GM19438 (cell line): ENCODE measurements around the gene SYNJ2.
A peak's percentile ranks its signal among the peaks of the same experiment; 100 is the strongest.
"Not testable (repeated sequence)": the region's sequence is repeated elsewhere in the genome, so short reads cannot be mapped to it uniquely, and the experiment has no call there.

ENCODE experiments used
- ATAC-seq: cut with Tn5 transposase; IDR thresholded peaks from one replicate; pipeline ENCODE4 v1.9.1; 2021; ENCODE audit warnings: low read depth; ENCODE audit not compliant: unreplicated experiment

Gene SYNJ2, protein sequence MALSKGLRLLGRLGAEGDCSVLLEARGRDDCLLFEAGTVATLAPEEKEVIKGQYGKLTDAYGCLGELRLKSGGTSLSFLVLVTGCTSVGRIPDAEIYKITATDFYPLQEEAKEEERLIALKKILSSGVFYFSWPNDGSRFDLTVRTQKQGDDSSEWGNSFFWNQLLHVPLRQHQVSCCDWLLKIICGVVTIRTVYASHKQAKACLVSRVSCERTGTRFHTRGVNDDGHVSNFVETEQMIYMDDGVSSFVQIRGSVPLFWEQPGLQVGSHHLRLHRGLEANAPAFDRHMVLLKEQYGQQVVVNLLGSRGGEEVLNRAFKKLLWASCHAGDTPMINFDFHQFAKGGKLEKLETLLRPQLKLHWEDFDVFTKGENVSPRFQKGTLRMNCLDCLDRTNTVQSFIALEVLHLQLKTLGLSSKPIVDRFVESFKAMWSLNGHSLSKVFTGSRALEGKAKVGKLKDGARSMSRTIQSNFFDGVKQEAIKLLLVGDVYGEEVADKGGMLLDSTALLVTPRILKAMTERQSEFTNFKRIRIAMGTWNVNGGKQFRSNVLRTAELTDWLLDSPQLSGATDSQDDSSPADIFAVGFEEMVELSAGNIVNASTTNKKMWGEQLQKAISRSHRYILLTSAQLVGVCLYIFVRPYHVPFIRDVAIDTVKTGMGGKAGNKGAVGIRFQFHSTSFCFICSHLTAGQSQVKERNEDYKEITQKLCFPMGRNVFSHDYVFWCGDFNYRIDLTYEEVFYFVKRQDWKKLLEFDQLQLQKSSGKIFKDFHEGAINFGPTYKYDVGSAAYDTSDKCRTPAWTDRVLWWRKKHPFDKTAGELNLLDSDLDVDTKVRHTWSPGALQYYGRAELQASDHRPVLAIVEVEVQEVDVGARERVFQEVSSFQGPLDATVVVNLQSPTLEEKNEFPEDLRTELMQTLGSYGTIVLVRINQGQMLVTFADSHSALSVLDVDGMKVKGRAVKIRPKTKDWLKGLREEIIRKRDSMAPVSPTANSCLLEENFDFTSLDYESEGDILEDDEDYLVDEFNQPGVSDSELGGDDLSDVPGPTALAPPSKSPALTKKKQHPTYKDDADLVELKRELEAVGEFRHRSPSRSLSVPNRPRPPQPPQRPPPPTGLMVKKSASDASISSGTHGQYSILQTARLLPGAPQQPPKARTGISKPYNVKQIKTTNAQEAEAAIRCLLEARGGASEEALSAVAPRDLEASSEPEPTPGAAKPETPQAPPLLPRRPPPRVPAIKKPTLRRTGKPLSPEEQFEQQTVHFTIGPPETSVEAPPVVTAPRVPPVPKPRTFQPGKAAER (N-terminal part only)

DNA sequence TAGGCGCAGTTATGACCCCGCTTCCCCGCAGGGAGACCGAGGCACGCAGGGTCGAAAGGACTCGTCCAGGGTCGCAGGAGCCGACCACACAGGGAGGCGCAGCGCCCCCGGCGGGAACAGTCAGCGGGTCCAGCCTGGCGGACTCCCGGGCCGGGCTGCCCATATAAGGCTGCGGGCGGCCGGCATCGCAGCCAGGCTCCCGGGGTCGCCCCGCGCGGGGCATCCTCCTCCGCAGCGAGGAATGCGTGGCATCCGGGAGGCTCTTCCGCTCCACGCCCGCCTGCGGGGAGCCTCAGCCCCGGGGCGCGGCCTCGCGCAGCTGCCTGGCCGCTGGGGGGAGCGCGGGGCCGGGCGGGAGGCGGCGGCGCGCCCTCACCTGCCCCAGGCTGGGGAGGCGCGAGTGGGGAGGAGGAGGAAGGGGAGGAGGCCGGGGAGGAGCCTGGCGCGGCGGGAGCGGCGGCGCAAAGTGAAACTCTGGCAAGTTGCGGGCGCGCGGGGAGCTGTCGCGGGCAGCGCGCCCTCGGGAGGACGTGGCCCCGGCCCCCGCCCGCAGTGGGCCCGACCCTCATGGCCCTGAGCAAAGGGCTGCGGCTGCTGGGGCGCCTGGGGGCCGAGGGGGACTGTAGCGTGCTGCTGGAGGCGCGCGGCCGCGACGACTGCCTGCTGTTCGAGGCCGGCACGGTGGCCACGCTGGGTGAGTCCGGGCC is at the start of gene SYNJ2:
TSS of gene SYNJ2 (plus strand) at position 469 of the 707 bp plus-strand sequence. CDS start at position 568, 99 bp downstream.
- ATAC-seq, result peak; percentile 58

DNA sequence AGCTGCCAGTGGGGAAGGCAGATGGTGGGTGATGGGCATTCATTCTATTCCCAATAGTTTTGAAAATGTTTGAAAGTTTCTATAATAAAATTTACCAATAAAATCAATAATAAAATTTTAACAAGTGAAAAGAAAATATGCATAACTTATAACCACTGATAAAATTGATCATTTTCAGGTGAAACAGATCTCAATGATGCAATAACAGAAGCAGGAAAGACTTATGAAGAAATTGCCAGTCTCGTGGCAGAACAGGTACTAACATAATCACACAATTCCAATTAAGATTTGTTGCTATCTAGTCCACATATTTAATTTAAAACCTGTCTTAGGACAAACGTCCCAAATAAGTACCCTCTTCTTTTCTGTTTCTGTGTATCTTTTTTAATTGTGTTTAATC is 45.9 kb upstream of the SYNJ2 start:
- no peak for ATAC-seq

DNA sequence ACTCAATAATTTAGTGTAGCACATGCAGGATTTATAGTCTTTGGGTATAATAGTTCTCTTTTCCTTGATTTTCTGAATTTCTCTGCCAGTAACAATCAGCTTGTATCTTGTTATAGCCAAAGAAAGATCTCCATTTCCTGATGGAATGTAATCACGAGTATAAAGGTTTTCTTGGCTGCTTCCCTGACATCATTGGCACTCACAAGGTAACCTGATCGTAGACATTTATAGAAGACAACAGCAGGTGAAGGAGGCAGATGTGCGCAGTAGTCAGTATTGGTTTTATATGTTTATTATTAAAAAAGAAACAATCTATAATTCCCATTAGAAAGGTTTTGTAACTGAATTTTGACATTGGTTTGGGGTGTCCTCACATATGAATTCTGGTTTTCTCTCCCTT is 44.3 kb upstream of the SYNJ2 start:
- ATAC-seq, result no peak

DNA sequence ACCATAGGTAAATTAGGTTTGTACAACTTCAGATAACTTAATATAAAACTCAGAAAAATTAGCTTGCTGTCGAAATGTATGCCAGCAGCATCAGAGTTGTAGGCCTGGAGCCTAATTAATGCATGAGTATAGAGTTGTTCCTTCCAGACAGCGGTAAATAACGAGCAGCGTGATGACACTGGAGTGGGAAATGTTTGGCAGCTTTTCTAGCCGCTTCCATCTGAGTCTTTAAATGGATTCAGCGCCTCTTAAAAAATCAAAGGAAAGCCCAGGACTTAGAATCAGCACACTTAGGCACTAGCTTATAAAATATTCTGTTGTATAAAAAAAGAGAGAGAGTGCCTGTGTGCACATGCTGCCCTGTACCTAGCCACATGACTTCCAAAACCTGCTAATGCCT is 43.7 kb upstream of the SYNJ2 start:
- no peak for ATAC-seq

DNA sequence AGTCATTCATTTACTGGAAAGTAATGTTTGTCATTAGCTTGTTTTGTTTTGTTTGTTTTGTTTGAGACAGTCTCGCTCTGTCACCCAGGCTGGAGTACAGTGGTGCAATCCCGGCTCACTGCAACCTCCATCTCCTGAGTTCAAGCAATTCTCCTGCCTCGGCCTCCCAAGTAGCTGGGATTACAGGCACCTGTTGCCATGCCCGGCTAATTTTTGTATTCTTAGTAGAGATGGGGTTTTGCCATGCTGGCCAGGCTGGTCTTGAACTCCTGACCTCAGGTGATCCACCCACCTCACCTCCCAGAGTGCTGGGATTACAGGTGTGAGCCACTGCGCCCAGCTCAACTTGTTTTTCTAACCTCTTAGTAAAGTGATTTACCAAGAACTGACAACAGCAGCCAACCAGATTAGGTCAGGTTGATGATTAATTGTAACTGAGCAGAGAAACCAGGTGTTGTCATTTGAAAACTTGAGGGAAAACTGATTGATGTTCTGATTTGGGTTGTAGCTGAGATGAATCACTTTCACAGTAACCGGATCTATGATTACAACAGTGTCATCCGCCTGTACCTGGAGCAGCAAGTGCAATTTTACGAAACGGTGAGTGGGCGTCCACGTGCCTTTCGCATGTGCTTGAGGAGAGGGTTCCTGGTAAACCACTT is 41.2 kb upstream of the SYNJ2 start:
- not testable (repeated sequence) for ATAC-seq

DNA sequence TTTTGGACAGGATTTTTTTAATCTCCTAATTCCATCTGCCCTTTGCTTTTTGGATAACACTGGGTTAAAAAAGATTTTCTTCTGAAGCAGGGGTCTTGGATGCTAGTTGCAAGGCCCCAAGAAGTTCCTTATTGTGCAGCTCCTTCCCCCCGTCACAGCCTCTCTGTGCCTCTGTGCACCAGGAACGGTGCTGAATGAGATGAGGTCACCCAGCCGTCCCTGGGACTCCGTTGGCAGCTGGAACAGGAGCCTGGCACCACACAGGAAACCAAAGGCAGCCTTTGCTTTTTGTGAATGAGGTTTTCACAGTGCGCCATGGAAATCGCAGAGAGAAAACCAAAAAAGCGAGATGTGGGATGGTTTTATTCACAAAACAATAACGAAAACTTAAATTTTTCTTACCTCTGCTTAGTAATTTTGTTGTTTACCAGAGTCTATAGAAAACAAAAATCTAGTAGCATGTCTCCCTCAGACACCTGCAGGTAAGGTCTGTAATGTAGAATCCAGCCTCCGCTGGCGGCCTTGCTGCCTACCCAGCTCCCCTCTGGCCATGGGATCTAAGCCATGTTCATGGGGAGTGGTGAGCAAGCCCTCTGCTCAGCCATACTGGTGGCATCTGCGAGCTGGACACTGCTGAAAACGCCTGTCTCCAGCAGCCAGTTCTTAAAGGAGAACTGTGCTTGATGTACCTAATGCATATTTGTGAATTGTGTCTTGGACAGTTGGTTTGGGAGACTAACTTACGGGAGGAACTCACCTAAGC is 40.4 kb upstream of the SYNJ2 start:
- no peak for ATAC-seq

DNA sequence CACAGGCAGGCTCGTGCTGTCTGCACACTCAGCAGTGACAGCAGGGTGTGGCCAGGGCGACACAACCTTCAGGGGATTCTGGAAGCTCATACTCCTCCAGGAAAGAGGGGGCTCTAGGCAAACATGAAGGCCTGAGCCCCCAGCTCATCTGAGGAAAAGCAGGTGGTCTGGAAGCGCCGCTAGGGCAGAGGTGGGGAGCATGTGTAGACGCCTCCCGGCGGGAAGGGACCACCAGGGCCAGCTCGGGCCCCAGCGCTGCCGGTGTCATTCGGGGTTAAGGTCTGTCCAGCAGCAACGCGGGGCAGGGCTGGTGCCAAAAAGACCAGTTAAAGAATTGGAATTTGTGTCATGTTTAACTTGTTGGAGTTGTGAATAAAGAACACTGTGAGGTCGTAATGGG is 39.3 kb upstream of the SYNJ2 start:
- no peak for ATAC-seq

DNA sequence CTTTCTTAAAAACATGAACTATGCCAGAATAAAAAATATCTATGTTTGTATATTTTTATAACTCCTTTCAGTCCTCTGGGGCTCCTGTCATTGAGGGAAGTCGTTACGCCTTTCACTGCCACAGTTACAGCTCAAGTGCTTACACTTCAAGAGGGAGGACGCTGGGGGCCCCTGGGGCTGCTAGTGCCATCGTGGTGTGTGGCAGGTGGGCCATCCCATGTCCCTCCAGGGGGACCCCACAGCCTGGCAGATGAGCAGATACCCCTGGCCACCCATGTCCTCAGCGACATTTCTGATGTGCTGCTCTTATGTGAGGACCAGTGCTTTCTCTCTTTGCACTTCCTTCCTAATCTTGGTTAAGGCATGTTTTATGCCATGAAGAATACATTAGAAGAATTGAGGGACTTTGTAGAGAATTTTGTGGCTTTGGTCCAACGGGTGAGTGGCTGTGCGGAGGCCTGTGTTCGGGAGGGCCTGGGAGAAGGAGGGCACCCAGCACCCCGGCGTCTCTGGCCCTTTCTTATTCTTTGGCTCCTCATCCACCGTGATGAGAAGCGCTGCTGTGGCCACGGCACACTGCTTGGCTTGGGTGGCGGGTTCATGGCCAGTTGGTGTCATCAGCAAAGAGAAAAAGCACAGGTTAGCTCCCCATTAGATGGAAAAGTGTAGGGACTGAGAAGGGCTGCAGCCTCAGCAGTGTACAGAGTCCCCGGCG is 38.3 kb upstream of the SYNJ2 start:
- ATAC-seq, result no peak

DNA sequence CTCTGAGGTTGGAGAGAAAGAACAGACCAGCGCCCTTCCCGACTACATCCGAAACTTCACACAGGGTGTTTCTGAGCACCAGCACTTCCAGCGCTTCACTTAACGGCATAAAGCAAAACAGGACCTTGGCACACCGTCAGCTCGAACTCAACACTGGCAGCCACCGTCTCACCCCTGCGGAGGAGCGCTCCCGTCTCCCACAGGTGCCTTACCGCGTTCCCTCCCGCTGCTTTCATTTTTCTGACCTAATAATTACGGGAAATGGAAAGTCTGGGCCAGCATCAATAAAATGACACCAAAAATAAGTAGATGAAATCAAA is 37.7 kb upstream of the SYNJ2 start:
- no peak for ATAC-seq

DNA sequence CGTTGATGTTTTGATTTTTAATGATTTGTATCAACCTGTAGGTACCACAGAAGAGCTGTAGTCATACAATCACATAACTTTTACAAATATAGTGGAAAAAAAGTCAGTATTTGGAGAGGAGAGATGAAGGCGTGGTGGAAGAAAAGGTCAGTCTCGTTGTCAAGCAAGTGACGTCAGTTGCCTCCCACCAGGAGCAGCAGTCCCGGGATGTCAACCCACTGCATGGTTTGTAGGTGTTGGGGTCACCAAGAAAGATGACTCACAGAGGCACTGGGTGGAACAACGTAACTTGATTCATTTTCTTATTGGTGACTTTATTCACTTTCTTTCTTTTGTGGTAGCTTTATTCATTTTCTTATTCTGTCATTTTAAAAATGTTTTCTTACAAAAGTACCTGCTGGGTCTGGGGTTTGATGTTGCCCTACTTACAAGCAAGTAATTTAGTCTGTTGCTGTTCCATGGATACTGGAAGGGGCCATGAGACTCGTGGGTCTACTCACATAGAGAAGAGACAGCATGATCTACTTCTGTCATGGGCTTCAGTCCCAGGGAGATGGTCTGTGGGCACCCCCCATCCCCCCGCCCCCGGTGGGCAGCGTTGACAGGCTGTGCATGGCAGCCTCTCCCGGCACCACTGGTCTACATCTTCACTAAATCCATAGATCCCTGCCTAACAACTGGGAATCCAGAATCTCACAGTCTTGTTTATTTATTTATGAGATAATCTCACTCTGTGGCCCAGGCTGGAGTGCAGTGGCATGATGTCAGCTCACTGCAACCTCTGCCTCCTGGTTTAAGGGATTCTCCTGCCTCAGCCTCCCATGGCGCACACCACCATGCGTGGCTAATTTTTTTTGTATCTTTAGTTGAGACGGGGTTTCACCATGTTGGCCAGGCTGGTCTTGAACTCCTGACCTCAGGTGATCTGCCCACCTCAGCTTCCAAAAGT is 36.4 kb upstream of the SYNJ2 start:
- ATAC-seq, result no peak

DNA sequence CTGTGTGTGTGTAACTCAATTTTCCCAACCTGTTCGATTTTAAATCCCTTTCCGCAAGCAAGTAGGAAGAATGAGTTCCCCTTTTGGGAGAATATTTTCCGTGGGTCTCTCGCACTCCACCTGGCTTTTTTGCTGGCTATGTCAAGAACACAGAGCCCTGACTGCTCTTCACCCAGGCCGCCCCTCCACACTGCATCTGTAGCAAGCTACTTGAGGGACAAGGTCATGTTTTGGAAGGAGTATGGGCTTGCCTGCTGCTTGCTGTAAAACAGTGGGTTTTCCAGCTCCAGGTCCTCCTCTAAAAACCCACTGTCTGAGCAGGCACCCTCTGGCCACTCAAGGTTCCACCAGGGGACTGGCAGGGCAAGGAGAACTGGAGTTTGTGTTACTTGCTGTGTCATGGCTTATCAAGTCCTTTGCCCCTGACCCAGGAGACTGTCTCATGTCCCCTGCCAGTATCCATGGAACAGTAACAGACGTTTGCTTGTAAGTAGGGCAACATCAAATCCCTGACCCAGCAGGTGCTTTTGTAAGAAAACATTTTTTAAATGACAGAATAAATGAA is 35.5 kb upstream of the SYNJ2 start:
- no peak for ATAC-seq

DNA sequence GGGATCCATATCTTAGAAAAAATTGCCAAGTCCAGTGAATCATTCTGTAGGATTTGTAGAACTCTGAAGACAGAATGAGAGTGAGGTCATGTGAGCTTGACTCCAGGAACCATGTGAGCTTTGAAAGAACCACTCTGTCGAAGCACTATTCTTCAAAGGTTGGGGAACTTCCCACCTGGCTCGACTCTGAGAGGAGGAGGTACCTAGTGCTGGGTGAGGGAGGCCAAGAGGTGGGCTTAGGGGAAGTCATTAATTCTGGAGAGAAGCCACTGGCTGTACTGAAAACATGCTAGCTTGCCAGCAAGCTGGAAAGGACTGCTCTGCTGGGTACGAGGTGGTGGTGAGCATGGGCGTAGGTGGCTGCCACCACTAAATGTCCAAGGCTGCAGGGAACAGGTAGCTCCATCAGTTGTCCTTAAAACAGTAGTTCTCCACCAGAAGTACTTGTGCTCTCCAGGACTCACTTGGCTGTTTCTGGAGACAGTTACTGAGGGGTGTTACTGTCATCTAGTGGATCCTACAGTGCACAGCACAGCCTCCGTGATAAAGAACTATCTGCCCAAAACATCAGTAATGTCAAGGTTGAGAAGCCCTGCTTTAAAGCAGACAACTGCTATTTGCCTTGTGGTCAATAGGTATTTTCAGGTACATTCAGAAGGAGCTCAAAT is 34.7 kb upstream of the SYNJ2 start:
- no peak for ATAC-seq

DNA sequence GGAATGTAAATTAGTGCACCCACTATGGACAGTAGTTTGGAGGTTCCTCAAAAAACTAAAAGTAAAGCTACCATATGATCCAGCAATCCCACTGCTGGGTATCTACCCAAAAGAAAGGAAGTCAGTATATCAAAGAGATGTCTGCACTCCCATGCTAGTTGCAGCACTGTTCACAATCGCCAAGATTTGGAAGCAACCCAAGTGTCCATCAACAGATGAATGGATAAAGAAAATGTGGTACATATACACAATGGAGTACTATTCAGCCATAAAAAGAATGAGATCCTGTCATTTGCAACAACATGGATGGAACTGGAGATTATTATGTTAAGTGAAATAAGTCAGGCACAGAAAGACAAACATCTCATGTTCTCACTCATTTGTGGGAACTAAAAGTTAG is 30.8 kb upstream of the SYNJ2 start:
- not testable (repeated sequence) for ATAC-seq

DNA sequence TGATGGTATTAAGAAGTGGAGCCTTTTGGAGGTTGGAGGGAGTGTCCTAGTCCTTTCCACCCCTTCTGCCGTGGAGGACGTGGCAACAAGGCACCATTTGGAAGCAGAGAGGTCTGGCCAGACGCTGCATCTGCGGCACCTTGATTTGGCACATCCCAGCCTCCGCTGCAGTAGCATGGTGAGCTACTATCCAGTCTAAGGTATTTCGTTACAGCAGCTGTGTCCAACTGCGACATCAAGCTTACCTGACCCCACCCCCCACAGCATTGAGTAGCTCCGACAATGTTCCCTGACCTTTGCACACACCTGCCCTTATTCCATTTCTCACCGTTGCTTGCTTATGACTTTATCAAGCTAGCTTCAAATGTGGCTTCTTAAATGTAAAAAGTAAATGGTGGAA is 29.8 kb upstream of the SYNJ2 start:
- ATAC-seq, result no peak

DNA sequence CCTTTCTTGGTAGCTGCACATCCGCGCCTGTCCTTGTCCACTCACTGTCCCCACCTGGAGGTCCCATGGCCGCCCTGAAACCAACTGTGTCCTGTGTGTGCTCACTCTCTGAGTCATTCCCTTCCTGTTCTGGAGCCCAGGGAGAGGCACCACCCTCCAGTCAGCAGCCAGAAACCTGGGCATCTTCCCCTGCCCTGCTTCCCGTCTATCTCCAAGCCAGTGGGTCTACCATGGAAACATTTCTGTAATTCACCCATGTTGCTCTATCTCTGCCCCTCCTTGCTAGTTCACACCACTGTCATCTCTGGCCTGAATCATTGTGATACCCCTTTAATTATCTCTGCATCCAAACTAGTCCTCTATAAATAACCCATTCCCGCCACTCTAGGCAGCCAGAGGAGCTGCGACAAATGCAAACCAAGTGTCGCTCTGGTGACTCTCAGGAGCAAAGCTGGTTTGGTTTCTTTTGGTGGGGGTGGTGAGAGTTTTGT is 28.8 kb upstream of the SYNJ2 start:
- ATAC-seq, result no peak

DNA sequence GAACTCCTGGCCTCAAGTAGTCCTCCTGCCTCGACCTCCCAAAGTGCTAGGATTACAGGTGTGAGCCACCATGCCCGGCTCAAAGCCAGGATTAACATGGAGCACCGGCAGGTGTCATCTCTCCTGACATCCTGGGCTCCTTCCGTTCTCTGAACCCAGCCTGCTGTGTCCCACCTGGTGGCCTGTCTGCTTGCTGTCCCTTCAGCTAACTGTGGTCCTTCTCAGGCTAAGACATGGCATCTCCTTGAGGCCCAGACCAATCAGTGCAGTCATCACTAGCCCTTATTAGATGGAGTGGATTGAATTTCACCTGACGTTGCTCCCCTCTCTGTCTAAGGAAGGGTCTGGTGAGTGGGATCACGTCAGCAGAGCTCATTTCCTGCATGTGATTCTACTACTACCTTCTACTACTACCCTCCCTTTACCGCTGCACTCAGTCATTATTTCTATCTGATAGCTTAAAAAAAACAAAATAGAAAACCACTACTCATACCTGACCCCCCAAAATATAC is 28.0 kb upstream of the SYNJ2 start:
- no peak for ATAC-seq
